ENCODE results near the gene CLGN. TPM values are rescaled to one million over a fixed set of nuclear protein-coding genes. Genes with fewer than 3 reads are reported as not detected.

CLGN gene
- total and polyA plus RNA-seq, 2 of the 13 experiments (the other 11 are each of a cell fraction or from before 2014, with no cell fraction given), result 7.2 to 17.0 TPM

GRCh38 chr4:140363051-140363450, 64.4 kb downstream of the CLGN start (continued):
- no peak for TF ChIP-seq ZNF326 (CRISPR knock-in tag; IDR thresholded peaks at IDR 0.05; ENCODE audit: borderline replicate concordance)
- no peak for TF ChIP-seq ATF5 (CRISPR knock-in tag; IDR thresholded peaks at IDR 0.05; ENCODE audit: low read depth)
- 0 out of 2 replicates have a peak, but pooled peaks have one; percentile 11 for TF ChIP-seq ZNF331 (CRISPR knock-in tag; IDR thresholded peaks at IDR 0.05)
- no peak for TF ChIP-seq MXD1 (CRISPR knock-in tag; IDR thresholded peaks at IDR 0.05)
- TF ChIP-seq HES4 (CRISPR knock-in tag; IDR thresholded peaks at IDR 0.05; ENCODE audit: borderline replicate concordance), result no peak
- TF ChIP-seq SKIL (CRISPR knock-in tag; IDR thresholded peaks at IDR 0.05; ENCODE audit: borderline replicate concordance), result peak; percentile 37; the same call in 1 of the 2 replicates
- peak; percentile 52 for TF ChIP-seq TEAD3 (CRISPR knock-in tag; optimal IDR thresholded peaks at IDR 0.05; ENCODE audit: borderline replicate concordance)
- TF ChIP-seq CBX1 (IDR thresholded peaks at IDR 0.05; ENCODE audit: low read depth), result no peak
- no peak for TF ChIP-seq SRSF1 (optimal IDR thresholded peaks at IDR 0.05; ENCODE audit: low read depth, low read length)
- TF ChIP-seq JUND (CRISPR knock-in tag; IDR thresholded peaks at IDR 0.05), result no peak
- TF ChIP-seq ATAD3A (CRISPR knock-in tag; IDR thresholded peaks at IDR 0.05), result no peak
- TF ChIP-seq BATF2 (CRISPR knock-in tag; IDR thresholded peaks at IDR 0.05), result no peak
- TF ChIP-seq TCF7L2 (IDR thresholded peaks at IDR 0.05; ENCODE audit: low read depth, low read length), result no peak
- no peak for TF ChIP-seq HNRNPL (IDR thresholded peaks at IDR 0.05; ENCODE audit: low read depth, low read length)
- no peak for TF ChIP-seq RBFOX2 (IDR thresholded peaks at IDR 0.05; ENCODE audit: low read depth, low read length)
- TF ChIP-seq ZNF550 (CRISPR knock-in tag; IDR thresholded peaks at IDR 0.05; ENCODE audit: borderline replicate concordance), result no peak
- no peak for TF ChIP-seq ZNF646 (CRISPR knock-in tag; IDR thresholded peaks at IDR 0.05)
- TF ChIP-seq ZNF691 (CRISPR knock-in tag; IDR thresholded peaks at IDR 0.05; ENCODE audit: borderline replicate concordance, low read depth), result no peak
- no peak for TF ChIP-seq RFX3 (CRISPR knock-in tag; IDR thresholded peaks at IDR 0.05)
- TF ChIP-seq RXRB (CRISPR knock-in tag; IDR thresholded peaks at IDR 0.05; ENCODE audit: borderline replicate concordance), result peak; percentile 77
